ENCODE measurements around the gene RBFOX2. TPM values are rescaled to one million over a fixed set of nuclear protein-coding genes. Genes with fewer than 3 reads are reported as not detected.

Gene RBFOX2
- total and polyA plus RNA-seq, 2 of the 8 experiments (the other 6 are each of a cell fraction or from before 2014, with no cell fraction given) = 121 to 122 TPM

DNA sequence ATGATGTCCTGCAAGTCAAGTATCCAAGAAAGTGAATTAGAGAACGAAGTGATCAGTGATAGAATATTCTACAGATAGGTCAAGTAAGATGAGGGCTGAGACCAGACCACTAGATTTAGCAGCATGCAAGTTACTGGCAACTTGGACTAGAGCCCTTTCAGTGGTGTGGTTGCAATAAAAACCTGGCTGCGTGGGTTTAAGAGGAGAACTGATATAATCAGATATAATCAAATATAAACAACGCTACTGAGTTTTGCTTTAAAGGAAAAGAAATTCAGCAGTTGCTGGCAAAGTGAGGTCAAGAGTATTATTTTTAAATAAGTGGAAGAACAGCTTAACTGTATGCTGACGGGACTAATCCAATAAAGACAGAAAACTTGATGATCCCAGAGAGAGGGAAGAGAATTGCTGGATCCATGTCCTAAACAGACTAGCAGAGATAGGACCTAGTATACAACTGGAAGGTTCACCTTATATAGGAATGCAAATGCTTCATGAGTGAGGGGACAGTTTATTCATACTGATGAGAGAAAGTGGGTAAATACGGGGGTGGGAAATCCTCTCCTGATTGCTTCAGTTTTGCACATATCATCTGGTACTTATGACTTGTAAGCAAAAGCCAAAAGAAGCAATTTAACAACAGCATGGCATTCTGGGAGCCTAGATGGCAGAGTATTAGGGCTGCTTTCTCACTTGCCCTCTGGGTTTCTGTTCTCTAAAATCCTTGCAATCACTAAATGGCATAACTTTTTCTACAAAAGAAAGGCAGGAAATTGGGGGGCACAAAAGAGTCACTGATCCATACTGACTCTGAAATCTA, 146.2 kb downstream of the RBFOX2 start (continued):
- TF ChIP-seq YY1 (IDR thresholded peaks at IDR 0.05; ENCODE audit: low read depth, low read length) (no peak), JUND (IDR thresholded peaks at IDR 0.05; ENCODE audit: low read length) (no peak), RAD21 (IDR thresholded peaks at IDR 0.05 in 1 of 2, conservative IDR thresholded peaks at IDR 0.05 in 1 of 2; ENCODE audit: low read depth in 2 of 2, low read length in 2 of 2) (no peak)

All from H1 (cell line).